ENCODE results near the gene SNX5. TPM values are rescaled to one million over a fixed set of nuclear protein-coding genes. Genes with fewer than 3 reads are reported as not detected.

Gene SNX5
- total RNA-seq, result 100 to 1,000 TPM; 228 to 237 TPM

DNA sequence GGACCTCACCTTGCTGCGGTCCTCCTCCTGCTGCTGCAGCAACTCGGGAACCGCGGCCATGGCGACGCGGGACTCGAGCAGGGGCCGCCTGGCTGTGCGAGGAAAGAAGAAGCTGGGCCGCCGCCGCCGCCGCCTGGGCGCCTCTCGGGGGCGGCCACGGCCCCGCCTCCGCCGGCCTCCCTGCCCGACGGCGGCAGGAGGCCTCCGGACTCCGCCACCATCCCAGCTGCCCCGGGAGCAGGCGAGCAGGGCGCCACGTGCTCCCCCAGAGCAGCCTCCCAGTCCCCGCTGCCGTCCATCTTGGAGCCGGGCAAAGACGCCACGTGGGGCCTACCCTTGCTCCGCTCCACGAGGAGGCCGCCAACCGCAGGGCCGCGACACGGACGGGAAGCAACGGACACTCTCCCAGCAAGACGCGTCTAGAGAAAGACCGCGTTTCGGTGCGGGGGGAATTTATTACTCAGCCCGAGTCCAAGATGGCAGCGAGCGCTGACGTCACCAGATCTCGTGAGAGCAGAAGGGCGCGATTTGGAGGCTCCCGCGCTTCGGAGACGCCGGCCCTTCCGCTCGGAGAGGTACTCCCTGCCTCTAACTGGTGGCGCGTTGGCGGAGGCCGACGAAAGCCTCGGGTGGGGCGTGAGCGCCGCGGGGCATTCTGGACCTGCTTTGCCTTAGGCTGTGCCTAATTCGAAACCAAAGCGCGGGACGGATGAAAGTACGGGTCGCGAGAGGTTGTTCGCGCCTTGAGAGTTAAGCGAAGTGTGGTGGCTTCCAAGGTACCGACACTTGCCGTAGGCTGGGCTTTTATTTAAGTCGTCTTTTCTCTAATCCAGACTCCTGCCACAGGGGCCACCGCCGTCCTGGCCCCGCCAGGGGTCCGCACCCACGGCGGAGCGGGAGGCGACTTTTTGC lies at the start of gene SNX5, which contains the start of gene MGME1:
Gene SNX5 (minus strand): TSS at position 429 of the 912 bp plus-strand sequence. CDS start 369 bp downstream, at position 60.
Gene MGME1 (plus strand): TSS at position 653 of the 912 bp plus-strand sequence. CDS start 842 bp downstream, outside the sequence.
- Mint-ChIP-seq H3K27ac (peak within 1 kb of the TSS; percentile 98), H3K4me1 (ENCODE audit: low read depth) (peaks cover 49% of the 10 kb centered on the region), H3K9me3 (no peaks in the 10 kb centered on the region), H3K27me3 (ENCODE audit: low read depth) (no peaks in the 10 kb centered on the region), H3K4me3 (peak within 1 kb of the TSS; percentile 86), H3K36me3 (ENCODE audit: low read depth) (peaks cover 74% of the 10 kb centered on the region)
- CTCF ChIA-PET, result interaction anchor here (1.2 to 1.4 kb wide), 2 partner anchors 24 to 286 kb away, joined by 3 read pairs; partner anchors contain the start of gene RRBP1
- intact Hi-C loops (cut with micrococcal nuclease), result loop anchor here (1.0 to 5.0 kb wide), 15 partner anchors 9 to 1396 kb away; partner anchors contain the start of genes DSTN, DZANK1, KAT14 and KIF16B
- DNase-seq, result peak; percentile 99

DNA sequence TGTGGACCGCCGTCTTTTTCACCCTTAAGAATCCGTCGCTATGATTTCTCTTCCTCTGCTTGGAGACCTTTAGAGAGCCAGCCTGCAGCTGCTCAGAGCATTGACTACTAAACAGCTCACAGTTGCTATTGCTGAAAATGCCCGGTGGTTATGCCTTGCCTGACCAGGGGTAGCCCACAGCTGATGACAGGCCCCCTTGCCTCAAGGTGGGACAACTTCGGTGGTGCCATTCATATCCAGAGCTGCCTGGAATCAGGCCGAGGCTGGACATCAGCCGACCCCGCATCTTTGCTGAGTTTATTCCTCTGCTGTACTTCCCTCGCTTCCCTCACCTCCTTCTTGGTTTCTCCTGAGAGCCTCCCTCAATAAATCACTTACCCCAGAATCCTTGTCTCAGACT lies 49.5 kb upstream of the SNX5 start:
- intact Hi-C loops (cut with micrococcal nuclease), result no loop called here
- H3K36me3 Mint-ChIP-seq (ENCODE audit: low read depth), result no peaks in the 10 kb centered on the region
- peaks cover 3% of the 10 kb centered on the region for H3K27me3 Mint-ChIP-seq (ENCODE audit: low read depth)
- H3K4me3 Mint-ChIP-seq, result no peak overlapping the region
- H3K27ac Mint-ChIP-seq, result no peak overlapping the region
- H3K9me3 Mint-ChIP-seq, result no peaks in the 10 kb centered on the region
- CTCF ChIA-PET, result no interaction called here
- no peak for DNase-seq
- H3K4me1 Mint-ChIP-seq (ENCODE audit: low read depth), result no peaks in the 10 kb centered on the region

DNA sequence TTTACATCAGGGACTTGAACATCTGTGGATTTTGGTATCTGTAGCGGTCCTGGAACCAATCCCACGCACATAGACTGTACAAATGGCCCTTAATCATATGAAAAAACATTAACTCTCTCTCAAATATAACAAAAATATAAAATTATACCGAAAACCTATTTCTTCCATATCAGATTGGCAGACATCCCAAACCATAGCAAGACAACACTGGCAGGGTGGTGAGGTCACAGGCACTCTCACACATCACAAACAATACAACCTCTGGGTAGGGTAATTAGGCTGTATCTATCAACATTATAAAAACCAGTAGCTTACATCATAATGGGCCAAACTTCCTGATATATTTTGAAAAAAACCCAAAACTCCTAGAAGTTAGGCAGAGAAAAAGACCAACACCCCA lies 48.2 kb upstream of the SNX5 start:
- no peaks in the 10 kb centered on the region for H3K4me1 Mint-ChIP-seq (ENCODE audit: low read depth)
- no peaks in the 10 kb centered on the region for H3K36me3 Mint-ChIP-seq (ENCODE audit: low read depth)
- no peak overlapping the region for H3K4me3 Mint-ChIP-seq
- H3K9me3 Mint-ChIP-seq, result no peaks in the 10 kb centered on the region
- peaks cover 3% of the 10 kb centered on the region for H3K27me3 Mint-ChIP-seq (ENCODE audit: low read depth)
- intact Hi-C loops (cut with micrococcal nuclease), result no loop called here
- no peak for DNase-seq
- CTCF ChIA-PET, result interaction anchor here (0.5 kb wide), 1 partner anchor 28 kb away, joined by 6 read pairs; no protein-coding TSS in a partner anchor
- no peak overlapping the region for H3K27ac Mint-ChIP-seq

DNA sequence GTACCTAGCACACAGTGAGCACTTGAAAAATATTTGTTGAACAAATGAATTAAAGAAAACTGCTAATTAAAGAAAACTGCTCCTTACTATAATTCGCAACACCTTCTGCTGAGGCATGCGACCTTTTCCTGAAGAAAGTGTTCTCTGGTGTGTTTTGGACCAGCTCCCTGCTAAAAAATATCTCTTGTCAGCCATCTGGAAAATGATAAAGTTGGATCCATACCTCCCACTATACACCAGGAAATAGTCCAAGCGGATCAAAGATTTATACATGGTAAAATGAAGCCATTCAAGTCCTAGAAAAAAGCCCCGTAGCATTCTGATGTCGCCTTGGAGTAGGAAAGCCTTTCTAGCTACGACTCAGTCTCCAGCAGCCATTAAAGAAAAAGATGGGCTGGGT lies 45.8 kb upstream of the SNX5 start:
- no peak overlapping the region for H3K27ac Mint-ChIP-seq
- H3K27me3 Mint-ChIP-seq (ENCODE audit: low read depth), result peaks cover 3% of the 10 kb centered on the region
- no peak overlapping the region for H3K4me3 Mint-ChIP-seq
- intact Hi-C loops (cut with micrococcal nuclease), result no loop called here
- no peaks in the 10 kb centered on the region for H3K9me3 Mint-ChIP-seq
- CTCF ChIA-PET, result no interaction called here
- DNase-seq, result no peak
- H3K36me3 Mint-ChIP-seq (ENCODE audit: low read depth), result no peaks in the 10 kb centered on the region
- no peaks in the 10 kb centered on the region for H3K4me1 Mint-ChIP-seq (ENCODE audit: low read depth)

- no peaks in the 10 kb centered on the region for H3K4me1 Mint-ChIP-seq (ENCODE audit: low read depth)
- CTCF ChIA-PET, result interaction anchor here (0.6 to 1.3 kb wide), 5 partner anchors 8 to 323 kb away, joined by 3 to 6 read pairs (median 3); no protein-coding TSS in a partner anchor
- no peak overlapping the region for H3K27ac Mint-ChIP-seq
- no peaks in the 10 kb centered on the region for H3K9me3 Mint-ChIP-seq
- no peak overlapping the region for H3K4me3 Mint-ChIP-seq
- no peaks in the 10 kb centered on the region for H3K27me3 Mint-ChIP-seq (ENCODE audit: low read depth)
- no peaks in the 10 kb centered on the region for H3K36me3 Mint-ChIP-seq (ENCODE audit: low read depth)
- DNase-seq, result no peak
- intact Hi-C loops (cut with micrococcal nuclease), result no loop called here
Measured at GRCh38 chr20:18012901-18013300, 44.3 kb upstream of the SNX5 start.

- H3K27me3 Mint-ChIP-seq (ENCODE audit: low read depth), result no peaks in the 10 kb centered on the region
- no peak overlapping the region for H3K4me3 Mint-ChIP-seq
- H3K9me3 Mint-ChIP-seq, result no peaks in the 10 kb centered on the region
- no peak for DNase-seq
- CTCF ChIA-PET, result no interaction called here
- intact Hi-C loops (cut with micrococcal nuclease), result no loop called here
- H3K36me3 Mint-ChIP-seq (ENCODE audit: low read depth), result no peaks in the 10 kb centered on the region
- H3K4me1 Mint-ChIP-seq (ENCODE audit: low read depth), result no peaks in the 10 kb centered on the region
- no peak overlapping the region for H3K27ac Mint-ChIP-seq
Measured at GRCh38 chr20:18011951-18012645, 43.5 kb upstream of the SNX5 start.

GRCh38 chr20:18011482-18011881 lies 42.9 kb upstream of the SNX5 start:
- DNase-seq, result no peak
- Mint-ChIP-seq H3K27ac (no peak overlapping the region), H3K4me3 (no peak overlapping the region), H3K4me1 (ENCODE audit: low read depth) (no peaks in the 10 kb centered on the region), H3K36me3 (ENCODE audit: low read depth) (no peaks in the 10 kb centered on the region), H3K9me3 (no peaks in the 10 kb centered on the region), H3K27me3 (ENCODE audit: low read depth) (no peaks in the 10 kb centered on the region)
- CTCF ChIA-PET, result no interaction called here
- intact Hi-C loops (cut with micrococcal nuclease), result no loop called here

GRCh38 chr20:18009116-18009515 lies 40.5 kb upstream of the SNX5 start:
- CTCF ChIA-PET, result no interaction called here
- H3K36me3 Mint-ChIP-seq (ENCODE audit: low read depth), result no peaks in the 10 kb centered on the region
- no peaks in the 10 kb centered on the region for H3K27me3 Mint-ChIP-seq (ENCODE audit: low read depth)
- H3K27ac Mint-ChIP-seq, result no peak overlapping the region
- intact Hi-C loops (cut with micrococcal nuclease), result no loop called here
- no peak for DNase-seq
- no peak overlapping the region for H3K4me3 Mint-ChIP-seq
- H3K4me1 Mint-ChIP-seq (ENCODE audit: low read depth), result no peaks in the 10 kb centered on the region
- no peaks in the 10 kb centered on the region for H3K9me3 Mint-ChIP-seq

DNA sequence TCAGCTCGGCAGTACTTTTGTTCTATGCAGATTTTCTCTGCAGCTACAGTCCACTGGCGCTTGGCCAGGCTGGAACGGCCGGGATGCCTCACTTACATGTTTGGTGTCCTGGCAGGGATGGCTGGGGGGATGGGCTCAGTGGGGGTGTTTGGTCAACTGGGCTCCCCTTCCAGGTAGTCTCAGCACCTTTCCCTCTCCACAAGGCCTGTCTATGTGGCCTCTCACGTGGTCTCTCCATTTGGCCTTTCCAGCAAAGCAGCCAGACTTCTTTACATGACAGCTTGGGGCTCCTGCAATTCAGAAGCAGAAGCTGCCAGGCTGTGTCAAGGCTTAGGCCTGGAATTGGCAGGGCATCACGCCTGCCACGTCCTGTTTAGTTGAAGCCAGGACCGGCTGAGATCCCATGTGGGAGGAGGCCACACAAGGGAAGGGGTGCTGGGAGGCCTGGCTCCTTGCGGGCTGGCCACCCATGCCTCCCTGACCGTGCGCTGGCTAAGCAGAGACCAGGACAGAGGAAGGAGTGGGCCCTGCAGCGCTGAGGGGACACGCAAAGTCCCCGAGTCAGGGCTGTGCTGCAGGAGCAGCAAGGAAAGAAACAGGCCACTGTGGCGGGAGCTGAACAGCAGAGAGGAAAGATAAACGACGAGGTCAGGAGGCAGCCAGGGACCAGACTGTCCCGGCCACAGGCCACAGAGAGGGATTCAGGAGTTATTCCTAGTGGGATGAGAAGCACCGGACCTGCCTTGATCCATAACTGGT lies 39.1 kb upstream of the SNX5 start:
- Mint-ChIP-seq H3K27me3 (ENCODE audit: low read depth) (no peaks in the 10 kb centered on the region), H3K9me3 (no peaks in the 10 kb centered on the region), H3K36me3 (ENCODE audit: low read depth) (no peaks in the 10 kb centered on the region), H3K4me3 (no peak overlapping the region), H3K4me1 (ENCODE audit: low read depth) (no peaks in the 10 kb centered on the region), H3K27ac (no peak overlapping the region)
- no peak for DNase-seq
- CTCF ChIA-PET, result no interaction called here
- intact Hi-C loops (cut with micrococcal nuclease), result no loop called here

GRCh38 chr20:18006684-18007083 lies 38.1 kb upstream of the SNX5 start:
- no peak for DNase-seq
- Mint-ChIP-seq H3K27ac (no peak overlapping the region), H3K27me3 (ENCODE audit: low read depth) (no peaks in the 10 kb centered on the region), H3K36me3 (ENCODE audit: low read depth) (no peaks in the 10 kb centered on the region), H3K4me1 (ENCODE audit: low read depth) (no peaks in the 10 kb centered on the region), H3K4me3 (no peak overlapping the region), H3K9me3 (no peaks in the 10 kb centered on the region)
- CTCF ChIA-PET, result no interaction called here
- intact Hi-C loops (cut with micrococcal nuclease), result no loop called here

- H3K27me3 Mint-ChIP-seq (ENCODE audit: low read depth), result no peaks in the 10 kb centered on the region
- no peak overlapping the region for H3K4me3 Mint-ChIP-seq
- no peaks in the 10 kb centered on the region for H3K36me3 Mint-ChIP-seq (ENCODE audit: low read depth)
- intact Hi-C loops (cut with micrococcal nuclease), result no loop called here
- CTCF ChIA-PET, result no interaction called here
- H3K27ac Mint-ChIP-seq, result no peak overlapping the region
- no peaks in the 10 kb centered on the region for H3K9me3 Mint-ChIP-seq
- no peaks in the 10 kb centered on the region for H3K4me1 Mint-ChIP-seq (ENCODE audit: low read depth)
- no peak for DNase-seq
Measured at GRCh38 chr20:18005990-18006364, 37.4 kb upstream of the SNX5 start.

All from activated naive CD4-positive, alpha-beta T cell treated with anti-CD3 and anti-CD28 coated beads for 36 hours (primary cell).